HEK293T (cell line): ENCODE results near the gene TMEM107.

Source experiments
- ARNT ChIP-seq: fragments of 450-650 bp; IDR thresholded peaks from 2 replicates; pipeline ENCODE4 v1.6.1; 2017; ENCODE audit warnings: mild to moderate bottlenecking
- BHLHE40 ChIP-seq: fragments of 450-650 bp; IDR thresholded peaks from 2 replicates; pipeline ENCODE4 v1.6.1; 2016; ENCODE audit warnings: mild to moderate bottlenecking, moderate library complexity, borderline replicate concordance
- CTBP1 ChIP-seq: fragments of 450-650 bp; IDR thresholded peaks from 2 replicates; pipeline ENCODE4 v1.6.1; 2016; ENCODE audit warnings: borderline replicate concordance
- ELF4 ChIP-seq: fragments of 450-650 bp; IDR thresholded peaks from 2 replicates; pipeline ENCODE4 v1.6.1; 2017; ENCODE audit warnings: antibody characterized with exemption
- FOXA1 ChIP-seq: fragments of 450-650 bp; IDR thresholded peaks from 2 replicates; pipeline ENCODE4 v1.6.1; 2016; ENCODE audit warnings: mild to moderate bottlenecking
- FOXM1 ChIP-seq: fragments of 450-650 bp; IDR thresholded peaks from 2 replicates; pipeline ENCODE4 v1.6.1; 2017; ENCODE audit warnings: mild to moderate bottlenecking, borderline replicate concordance
- L3MBTL2 ChIP-seq: fragments of 450-650 bp; conservative IDR thresholded peaks from 2 replicates; pipeline ENCODE4 v1.6.1; 2016; ENCODE audit warnings: mild to moderate bottlenecking
- NFRKB ChIP-seq: fragments of 450-650 bp; IDR thresholded peaks from 2 replicates; pipeline ENCODE4 v1.6.1; 2016; ENCODE audit warnings: mild to moderate bottlenecking, moderate library complexity
- SP1 ChIP-seq: fragments of 450-650 bp; IDR thresholded peaks from 2 replicates; pipeline ENCODE4 v1.6.1; 2017
- SUZ12 ChIP-seq: fragments of 450-650 bp; IDR thresholded peaks from 2 replicates; pipeline ENCODE4 v1.6.1; 2016; ENCODE audit warnings: mild to moderate bottlenecking
- TARDBP ChIP-seq: fragments of 450-650 bp; IDR thresholded peaks from 2 replicates; pipeline ENCODE4 v1.6.1; 2016
- TF ChIP-seq, protein P1 (sequence below): fragments of 450-650 bp; IDR thresholded peaks from 2 replicates; pipeline ENCODE4 v1.6.1; 2016

- TF ChIP-seq CTBP1 (no peak), NFRKB (no peak), BHLHE40 (no peak), SUZ12 (no peak), ELF4 (no peak), FOXA1 (no peak), FOXM1 (no peak), ARNT (no peak), L3MBTL2 (no peak), TARDBP (no peak), SP1 (no peak)
- TF ChIP-seq, protein P1, sequence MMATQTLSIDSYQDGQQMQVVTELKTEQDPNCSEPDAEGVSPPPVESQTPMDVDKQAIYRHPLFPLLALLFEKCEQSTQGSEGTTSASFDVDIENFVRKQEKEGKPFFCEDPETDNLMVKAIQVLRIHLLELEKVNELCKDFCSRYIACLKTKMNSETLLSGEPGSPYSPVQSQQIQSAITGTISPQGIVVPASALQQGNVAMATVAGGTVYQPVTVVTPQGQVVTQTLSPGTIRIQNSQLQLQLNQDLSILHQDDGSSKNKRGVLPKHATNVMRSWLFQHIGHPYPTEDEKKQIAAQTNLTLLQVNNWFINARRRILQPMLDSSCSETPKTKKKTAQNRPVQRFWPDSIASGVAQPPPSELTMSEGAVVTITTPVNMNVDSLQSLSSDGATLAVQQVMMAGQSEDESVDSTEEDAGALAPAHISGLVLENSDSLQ: no peak
Observed at GRCh38 chr17:8161289-8162232, 14.6 kb downstream of the TMEM107 start.
